ENCODE data around the gene KRT38.

DNA sequence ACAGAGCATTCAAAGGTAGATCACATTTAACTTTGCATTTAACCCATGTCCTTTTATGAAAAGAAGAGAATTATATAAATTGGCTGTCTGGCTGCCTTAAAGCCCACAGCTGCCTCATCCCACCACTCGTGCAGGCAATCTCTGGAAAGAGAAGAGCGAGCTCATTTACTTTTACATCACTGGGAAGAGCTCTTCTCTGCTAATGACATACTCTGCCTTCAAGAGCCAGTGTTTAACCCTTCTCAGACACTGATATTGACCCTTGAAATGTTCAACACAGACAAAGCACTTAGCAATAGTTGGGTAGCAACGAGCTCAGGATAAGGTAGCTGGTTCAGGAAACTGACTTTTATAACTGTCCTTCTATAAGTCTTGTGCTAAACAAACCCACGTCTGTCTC, 6.8 kb downstream of the KRT38 start:
- TF ChIP-seq, protein P1, sequence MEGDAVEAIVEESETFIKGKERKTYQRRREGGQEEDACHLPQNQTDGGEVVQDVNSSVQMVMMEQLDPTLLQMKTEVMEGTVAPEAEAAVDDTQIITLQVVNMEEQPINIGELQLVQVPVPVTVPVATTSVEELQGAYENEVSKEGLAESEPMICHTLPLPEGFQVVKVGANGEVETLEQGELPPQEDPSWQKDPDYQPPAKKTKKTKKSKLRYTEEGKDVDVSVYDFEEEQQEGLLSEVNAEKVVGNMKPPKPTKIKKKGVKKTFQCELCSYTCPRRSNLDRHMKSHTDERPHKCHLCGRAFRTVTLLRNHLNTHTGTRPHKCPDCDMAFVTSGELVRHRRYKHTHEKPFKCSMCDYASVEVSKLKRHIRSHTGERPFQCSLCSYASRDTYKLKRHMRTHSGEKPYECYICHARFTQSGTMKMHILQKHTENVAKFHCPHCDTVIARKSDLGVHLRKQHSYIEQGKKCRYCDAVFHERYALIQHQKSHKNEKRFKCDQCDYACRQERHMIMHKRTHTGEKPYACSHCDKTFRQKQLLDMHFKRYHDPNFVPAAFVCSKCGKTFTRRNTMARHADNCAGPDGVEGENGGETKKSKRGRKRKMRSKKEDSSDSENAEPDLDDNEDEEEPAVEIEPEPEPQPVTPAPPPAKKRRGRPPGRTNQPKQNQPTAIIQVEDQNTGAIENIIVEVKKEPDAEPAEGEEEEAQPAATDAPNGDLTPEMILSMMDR (IDR thresholded peaks at IDR 0.05) = no peak
- TF ChIP-seq POLR2A (IDR thresholded peaks at IDR 0.05) = no peak
